GM19099 (cell line): ENCODE measurements around the gene STK26.

ENCODE experiments used
- POLR2A ChIP-seq: IDR thresholded peaks from 3 replicates; pipeline ENCODE4 v1.6.1; 2011; ENCODE audit warnings: low read depth; ENCODE audit not compliant: insufficient read length; ENCODE audit errors: extremely low read depth

Gene STK26

DNA sequence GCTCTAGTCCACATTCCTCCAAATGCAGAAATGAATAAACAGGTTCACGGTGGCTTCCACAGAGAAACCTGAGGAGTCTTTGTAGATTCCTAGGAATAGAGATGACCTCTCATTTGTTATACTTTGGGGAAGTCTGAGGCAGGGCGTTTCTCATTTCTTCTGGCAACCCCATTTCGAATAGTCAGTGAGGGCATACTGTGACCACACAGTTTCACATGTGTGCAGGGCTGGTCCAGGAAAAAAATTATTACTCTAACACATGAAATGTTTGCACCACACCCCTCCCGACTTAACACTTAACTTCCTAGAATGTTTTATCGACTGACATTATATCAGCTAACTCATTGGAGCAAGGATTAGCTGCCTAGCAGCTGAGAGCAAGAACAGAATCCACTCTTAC is 92.7 kb downstream of the STK26 start:
- no peak for TF ChIP-seq POLR2A

DNA sequence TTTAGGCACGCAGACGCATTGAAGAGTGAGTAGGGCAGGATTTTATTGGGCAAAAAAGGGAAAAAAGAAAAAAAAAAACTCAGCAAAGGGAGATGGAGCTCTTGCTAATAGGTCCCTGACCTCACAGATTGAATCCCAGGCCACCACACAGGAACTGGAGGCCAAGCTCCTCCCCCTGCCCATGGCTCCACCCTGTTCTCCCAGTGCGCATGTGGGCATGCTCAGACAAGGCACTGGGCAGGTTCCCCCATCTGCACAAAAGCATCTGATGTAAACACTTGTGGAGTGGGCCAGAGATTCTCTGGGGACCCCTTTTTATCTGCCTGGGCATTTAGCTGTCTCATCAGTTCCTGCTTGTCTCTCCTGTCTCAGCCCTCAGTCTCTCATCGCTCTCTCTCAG is 95.3 kb downstream of the STK26 start:
- TF ChIP-seq POLR2A: no peak

DNA sequence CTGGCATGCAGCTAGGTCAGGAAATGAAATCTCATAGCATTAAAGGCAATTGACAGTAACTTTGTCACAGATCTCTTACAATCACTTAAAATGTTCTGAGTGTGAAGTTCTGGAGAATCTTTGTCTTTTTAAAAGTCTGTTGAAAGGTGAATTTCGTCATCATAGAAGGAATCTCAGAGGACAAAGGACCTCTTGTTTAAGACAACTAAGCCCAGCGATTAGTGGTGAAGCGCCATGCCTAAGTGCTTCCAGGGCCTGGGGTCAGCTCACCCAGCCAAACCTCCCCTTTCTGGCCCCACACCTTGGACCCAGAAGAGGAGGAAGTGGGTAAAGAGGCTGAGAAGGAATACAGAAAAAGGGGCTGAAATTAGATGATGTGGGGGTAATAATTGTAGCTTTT is 96.2 kb downstream of the STK26 start:
- no peak for TF ChIP-seq POLR2A

- TF ChIP-seq POLR2A: no peak
Measured at GRCh38 chrX:132119821-132120515, 96.9 kb downstream of the STK26 start.

DNA sequence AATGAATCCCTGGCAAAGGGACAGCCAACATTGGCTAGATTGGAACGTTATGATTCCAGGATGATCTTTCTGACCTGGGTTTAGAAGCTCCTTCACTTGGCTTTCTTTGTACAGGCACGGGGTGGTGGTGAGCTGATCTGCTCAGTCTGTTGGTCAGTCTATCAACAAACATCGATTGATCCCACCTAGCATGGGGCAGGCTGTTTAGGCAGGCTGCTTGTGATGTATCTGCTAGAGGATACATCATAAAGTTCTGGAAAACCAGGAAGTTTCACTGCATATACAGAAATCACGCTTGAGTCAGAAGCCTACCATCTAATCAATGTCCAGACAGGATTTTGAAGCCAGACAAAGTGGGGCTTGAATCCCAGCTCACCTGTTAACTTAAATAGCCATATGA is 97.8 kb downstream of the STK26 start:
- no peak for TF ChIP-seq POLR2A
